GM12865 (cell line): Measurements from ENCODE around the gene FRMD4A.

Experiments used
- DNase-seq: peaks from one replicate; pipeline ENCODE4 v3.0.0; 2010; ENCODE audit warnings: low read depth
- H3K4me3 ChIP-seq: 2 replicates; pipeline ENCODE4 v1.5.1; 2011; ENCODE audit warnings: mild to moderate bottlenecking, low read depth, low read length, control low read depth
- CTCF ChIP-seq: IDR thresholded peaks from 2 replicates; pipeline ENCODE4 v1.5.1; 2011; ENCODE audit warnings: low read length, control low read depth, low read depth, inconsistent platforms; ENCODE audit not compliant: insufficient read depth; ENCODE audit errors: missing control alignments

Gene FRMD4A

GRCh38 chr10:13776861-13777311, 553.8 kb downstream of the FRMD4A start:
- TF ChIP-seq CTCF, result no peak
- no peak overlapping the region for H3K4me3 ChIP-seq
- DNase-seq, result peak; percentile 73

DNA sequence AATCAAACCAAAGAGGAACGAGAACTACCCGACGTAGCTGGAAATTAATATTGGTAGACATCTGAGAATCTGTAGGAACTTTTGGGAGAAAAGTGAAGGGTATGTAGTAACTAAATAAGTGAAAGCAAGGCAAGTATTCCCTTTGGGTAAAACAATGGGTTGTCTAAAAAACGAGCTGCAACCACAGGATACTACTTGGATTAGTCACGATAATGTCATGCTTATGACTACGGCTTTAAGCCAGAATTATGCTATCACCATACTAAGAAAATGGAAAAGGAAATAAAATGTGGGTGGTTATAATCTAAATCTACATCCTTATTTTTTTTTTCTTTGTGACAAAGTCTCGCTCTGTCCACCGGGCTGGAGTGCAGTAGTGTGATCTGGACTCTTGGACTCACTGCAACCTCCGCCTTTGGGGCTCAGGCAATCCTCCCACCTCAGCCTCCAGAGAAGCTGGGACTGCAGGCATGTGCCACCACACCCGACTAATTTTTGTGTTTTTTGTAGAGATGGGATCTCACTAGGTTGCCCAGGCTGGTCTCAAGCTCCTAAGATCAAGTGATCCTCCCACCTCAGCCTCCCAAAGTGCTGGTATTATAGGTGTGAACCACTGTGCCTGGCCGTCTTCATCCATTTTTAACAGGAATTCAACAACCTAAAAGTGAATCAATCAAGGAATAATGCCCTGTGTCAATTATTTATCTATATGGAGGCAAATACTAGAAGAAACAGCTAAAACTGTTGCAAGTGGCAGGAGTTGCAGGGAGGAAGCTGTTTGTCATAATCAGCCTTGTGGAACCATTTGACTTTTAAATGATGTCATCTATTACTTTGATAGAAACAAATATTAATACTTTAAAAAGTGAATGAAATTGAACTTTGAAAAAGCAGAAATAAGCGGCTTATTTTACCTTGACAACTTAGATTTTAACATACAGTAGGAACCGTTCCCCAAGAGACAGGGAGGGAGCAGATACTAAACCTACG, 554.6 kb downstream of the FRMD4A start:
- no peak for DNase-seq
- no peak for TF ChIP-seq CTCF
- no peak overlapping the region for H3K4me3 ChIP-seq

GRCh38 chr10:13774303-13774893, 556.3 kb downstream of the FRMD4A start:
- no peak for TF ChIP-seq CTCF
- peak; percentile 39 for DNase-seq
- no peak overlapping the region for H3K4me3 ChIP-seq

GRCh38 chr10:13773496-13774170, 557.1 kb downstream of the FRMD4A start:
- H3K4me3 ChIP-seq, result no peak overlapping the region
- no peak for TF ChIP-seq CTCF

DNA sequence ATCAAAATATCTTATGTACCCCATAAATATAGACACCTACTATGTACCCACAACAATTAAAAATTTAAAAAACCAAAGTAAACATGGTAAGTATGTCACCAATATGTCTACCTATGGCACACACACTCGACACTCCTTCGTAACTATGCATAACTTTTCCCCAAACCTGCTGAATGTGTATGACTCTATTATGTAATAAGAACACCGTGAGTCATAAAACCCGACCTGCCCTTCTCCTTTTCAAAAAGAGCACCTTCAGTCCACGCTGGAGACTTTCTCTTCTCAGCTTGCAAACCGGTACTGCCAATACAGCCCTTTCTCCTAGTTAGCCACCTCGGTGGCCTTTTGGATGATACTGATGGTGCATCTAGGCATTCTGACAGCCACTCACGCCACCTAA, 557.7 kb downstream of the FRMD4A start:
- no peak for TF ChIP-seq CTCF
- no peak for DNase-seq
- H3K4me3 ChIP-seq, result no peak overlapping the region

More at GRCh38 chr10:13773496-13774170, 557.1 kb downstream of the FRMD4A start:
- DNase-seq, result no peak

GRCh38 chr10:13771992-13772391, 558.7 kb downstream of the FRMD4A start:
- no peak overlapping the region for H3K4me3 ChIP-seq
- TF ChIP-seq CTCF, result no peak
- DNase-seq, result no peak
